PFSK-1 (cell line): Measurements from ENCODE around the gene EPB41L4B.

Experiments used
- FOXP2 ChIP-seq: optimal IDR thresholded peaks from 2 replicates; pipeline ENCODE3; 2011; ENCODE audit warnings: borderline replicate concordance, control low read depth, inconsistent platforms; ENCODE audit not compliant: insufficient read depth; ENCODE audit errors: extremely low read length, extremely low read depth
- POLR2AphosphoS5 ChIP-seq: IDR thresholded peaks from 2 replicates; pipeline ENCODE4 v1.6.1; 2012; ENCODE audit warnings: low read depth, mild to moderate bottlenecking, control low read depth, low read length, moderate library complexity
- TAF1 ChIP-seq: IDR thresholded peaks from 2 replicates; pipeline ENCODE4 v1.6.1; 2012; ENCODE audit warnings: low read length, control low read depth, borderline replicate concordance; ENCODE audit not compliant: insufficient read depth
- TF ChIP-seq, protein P1 (sequence below), 2 experiments: IDR thresholded peaks; 2 replicates each; pipeline versions ENCODE4 v1.6.1 to v1.8.0; 2011 to 2012; ENCODE audit warnings: low read depth in 2 of 2, low read length in 2 of 2, control low read depth in 1 of 2, inconsistent platforms in 1 of 2, mild to moderate bottlenecking in 1 of 2, moderate library complexity in 1 of 2; ENCODE audit not compliant: insufficient read depth in 1 of 2

DNA sequence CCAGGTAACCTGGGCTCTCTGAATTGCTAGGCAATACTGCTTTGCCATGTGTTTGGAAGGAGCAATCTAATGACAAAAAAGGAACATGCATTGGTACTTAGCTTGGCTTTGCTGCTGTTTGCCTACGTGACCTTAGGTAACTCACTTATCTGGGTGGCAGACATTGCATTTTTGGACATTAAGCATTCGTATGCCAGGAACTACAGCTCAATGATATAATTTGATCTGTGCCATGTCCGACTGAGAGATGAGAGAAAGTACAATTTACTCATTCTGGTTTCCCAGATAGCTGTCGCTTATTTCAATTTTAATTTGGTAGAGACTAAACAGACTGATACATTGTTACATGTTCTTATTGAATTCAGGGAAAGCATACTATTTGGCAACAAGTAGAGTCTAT, 90.6 kb downstream of the EPB41L4B start:
- TF ChIP-seq POLR2AphosphoS5 (no peak), TAF1 (no peak), FOXP2 (no peak)
- TF ChIP-seq, protein P1, sequence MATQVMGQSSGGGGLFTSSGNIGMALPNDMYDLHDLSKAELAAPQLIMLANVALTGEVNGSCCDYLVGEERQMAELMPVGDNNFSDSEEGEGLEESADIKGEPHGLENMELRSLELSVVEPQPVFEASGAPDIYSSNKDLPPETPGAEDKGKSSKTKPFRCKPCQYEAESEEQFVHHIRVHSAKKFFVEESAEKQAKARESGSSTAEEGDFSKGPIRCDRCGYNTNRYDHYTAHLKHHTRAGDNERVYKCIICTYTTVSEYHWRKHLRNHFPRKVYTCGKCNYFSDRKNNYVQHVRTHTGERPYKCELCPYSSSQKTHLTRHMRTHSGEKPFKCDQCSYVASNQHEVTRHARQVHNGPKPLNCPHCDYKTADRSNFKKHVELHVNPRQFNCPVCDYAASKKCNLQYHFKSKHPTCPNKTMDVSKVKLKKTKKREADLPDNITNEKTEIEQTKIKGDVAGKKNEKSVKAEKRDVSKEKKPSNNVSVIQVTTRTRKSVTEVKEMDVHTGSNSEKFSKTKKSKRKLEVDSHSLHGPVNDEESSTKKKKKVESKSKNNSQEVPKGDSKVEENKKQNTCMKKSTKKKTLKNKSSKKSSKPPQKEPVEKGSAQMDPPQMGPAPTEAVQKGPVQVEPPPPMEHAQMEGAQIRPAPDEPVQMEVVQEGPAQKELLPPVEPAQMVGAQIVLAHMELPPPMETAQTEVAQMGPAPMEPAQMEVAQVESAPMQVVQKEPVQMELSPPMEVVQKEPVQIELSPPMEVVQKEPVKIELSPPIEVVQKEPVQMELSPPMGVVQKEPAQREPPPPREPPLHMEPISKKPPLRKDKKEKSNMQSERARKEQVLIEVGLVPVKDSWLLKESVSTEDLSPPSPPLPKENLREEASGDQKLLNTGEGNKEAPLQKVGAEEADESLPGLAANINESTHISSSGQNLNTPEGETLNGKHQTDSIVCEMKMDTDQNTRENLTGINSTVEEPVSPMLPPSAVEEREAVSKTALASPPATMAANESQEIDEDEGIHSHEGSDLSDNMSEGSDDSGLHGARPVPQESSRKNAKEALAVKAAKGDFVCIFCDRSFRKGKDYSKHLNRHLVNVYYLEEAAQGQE (IDR thresholded peaks at IDR 0.05; ENCODE audit: insufficient read depth in 1 of 2, low read depth in 2 of 2, low read length in 2 of 2), result no peak
